Cardiac muscle cell (in vitro differentiated cells and primary cell): ENCODE measurements around the gene CHST13. TPM values are rescaled to one million over a fixed set of nuclear protein-coding genes. Genes with fewer than 3 reads are reported as not detected.

ENCODE experiments used
- DNase-seq, 2 donors: peaks; one replicate each; pipeline versions ENCODE4 v3.0.0 to v3.0.0-alpha.2; 2010 to 2017; ENCODE audit warnings: low read depth in 1 of 2, low spot score in 1 of 2
- H3K27ac ChIP-seq: fragments of 200-600 bp; sonication (generic); 2 replicates; pipeline ENCODE4 v1.5.1; 2016
- H3K27me3 ChIP-seq: fragments of 200-600 bp; sonication (generic); 2 replicates; pipeline ENCODE4 v1.6.0; 2016; ENCODE audit warnings: control low read depth
- H3K36me3 ChIP-seq: fragments of 200-600 bp; sonication (generic); 2 replicates; pipeline ENCODE4 v1.5.1; 2016; ENCODE audit warnings: control low read depth
- H3K4me1 ChIP-seq: fragments of 200-600 bp; sonication (generic); 2 replicates; pipeline ENCODE4 v1.8.1; 2017; ENCODE audit warnings: low read depth, mild to moderate bottlenecking, mixed run types
- H3K4me3 ChIP-seq: fragments of 200-600 bp; sonication (generic); 2 replicates; pipeline ENCODE4 v1.5.1; 2016; ENCODE audit warnings: mild to moderate bottlenecking
- H3K9me3 ChIP-seq: fragments of 200-600 bp; sonication (generic); 2 replicates; pipeline ENCODE4 v1.5.1; 2017; ENCODE audit warnings: low read depth, mild to moderate bottlenecking, control low read depth
- CTCF ChIP-seq: IDR thresholded peaks from 2 replicates; pipeline ENCODE4 v1.5.1; 2012; ENCODE audit warnings: low read depth, mild to moderate bottlenecking, low read length
- polyA plus RNA-seq: library from polyadenylated mRNA; unstranded; fragments of >200 nt; fragmentation: Nextera tagmentation; extraction: Ambion mirVana; gene quantifications from 2 replicates; pipeline ENCODE4 v1.2.1, GENCODE V29; 2016
- total RNA-seq: library from RNA; depleted of rRNA; stranded (reverse); fragments of >200 nt; gene quantifications from 2 replicates; pipeline ENCODE4 v1.2.3, GENCODE V29; 2016

Gene CHST13
- total and polyA plus RNA-seq, 2 experiments from 2014 or later, result 0.89 to 1.8 TPM

DNA sequence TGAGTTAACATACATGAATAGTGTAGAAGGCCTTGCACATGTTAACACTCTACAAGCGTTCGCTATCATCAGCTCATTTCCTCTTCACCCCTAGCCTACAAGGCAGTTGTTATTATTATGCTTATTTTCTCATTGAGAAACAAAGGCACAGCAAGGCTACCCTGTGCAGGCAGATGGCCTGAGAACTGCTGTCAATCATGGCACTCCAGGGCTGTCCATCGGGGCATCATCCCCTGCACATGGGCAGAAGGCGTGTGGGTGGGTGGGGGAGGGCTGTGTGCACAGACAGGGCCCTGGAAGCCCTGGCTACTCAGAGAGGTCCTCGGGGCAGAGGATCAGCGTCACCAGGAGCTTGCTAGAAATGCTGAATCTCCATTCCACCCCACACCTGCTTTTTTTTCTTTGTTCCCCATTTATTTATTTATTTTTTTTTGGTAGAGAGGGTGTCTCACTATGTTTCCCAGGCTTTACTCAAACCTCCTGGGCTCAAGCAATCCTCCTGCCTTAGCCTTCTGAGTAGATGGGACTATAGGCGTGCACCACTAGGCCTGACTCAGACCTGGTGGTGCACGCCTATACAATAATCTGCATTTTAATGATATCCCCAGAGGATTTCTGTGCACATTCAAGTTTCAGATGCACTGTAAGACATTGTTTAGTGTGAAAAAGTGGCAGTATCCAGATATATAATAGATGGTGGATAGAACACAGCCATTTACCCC is 38.6 kb upstream of the CHST13 start:
- no peaks in the 10 kb centered on the region for H3K9me3 ChIP-seq
- no peak overlapping the region for H3K27ac ChIP-seq
- no peaks in the 10 kb centered on the region for H3K27me3 ChIP-seq
- H3K4me1 ChIP-seq, result no peaks in the 10 kb centered on the region
- H3K36me3 ChIP-seq, result no peaks in the 10 kb centered on the region
- DNase-seq, result no peak
- H3K4me3 ChIP-seq, result no peak overlapping the region
- TF ChIP-seq CTCF, result no peak

GRCh38 chr3:126485956-126486355 is 38.0 kb upstream of the CHST13 start:
- Histone ChIP-seq H3K9me3 (no peaks in the 10 kb centered on the region), H3K27ac (no peak overlapping the region), H3K36me3 (no peaks in the 10 kb centered on the region), H3K27me3 (no peaks in the 10 kb centered on the region), H3K4me3 (no peak overlapping the region), H3K4me1 (no peaks in the 10 kb centered on the region)
- no peak for DNase-seq
- no peak for TF ChIP-seq CTCF

GRCh38 chr3:126486360-126486847 is 37.6 kb upstream of the CHST13 start:
- Histone ChIP-seq H3K4me3 (no peak overlapping the region), H3K4me1 (no peaks in the 10 kb centered on the region), H3K27me3 (no peaks in the 10 kb centered on the region), H3K27ac (no peak overlapping the region), H3K36me3 (no peaks in the 10 kb centered on the region), H3K9me3 (no peaks in the 10 kb centered on the region)
- no peak for DNase-seq
- TF ChIP-seq CTCF, result no peak

- Histone ChIP-seq H3K27ac (no peak overlapping the region), H3K36me3 (no peaks in the 10 kb centered on the region), H3K9me3 (no peaks in the 10 kb centered on the region), H3K4me1 (no peaks in the 10 kb centered on the region), H3K27me3 (no peaks in the 10 kb centered on the region), H3K4me3 (no peak overlapping the region)
- DNase-seq, result peak in 1 of 2 donors; percentile 21
- TF ChIP-seq CTCF, result peak; percentile 12
These were observed 36.7 kb upstream of the CHST13 start for GRCh38 chr3:126487151-126487771.

GRCh38 chr3:126488185-126488584 is 35.8 kb upstream of the CHST13 start:
- no peaks in the 10 kb centered on the region for H3K9me3 ChIP-seq
- no peak for TF ChIP-seq CTCF
- no peak overlapping the region for H3K4me3 ChIP-seq
- no peak overlapping the region for H3K27ac ChIP-seq
- peak in 1 of 2 donors; percentile 27 for DNase-seq
- H3K4me1 ChIP-seq, result no peaks in the 10 kb centered on the region
- H3K27me3 ChIP-seq, result no peaks in the 10 kb centered on the region
- no peaks in the 10 kb centered on the region for H3K36me3 ChIP-seq
